ENCODE data around the gene ALG14. TPM values are rescaled to one million over a fixed set of nuclear protein-coding genes. Genes with fewer than 3 reads are reported as not detected.

ALG14 gene
- total RNA-seq, 1 donor from 2014 or later = 0.49 TPM

- no peak overlapping the region for H3K27ac Mint-ChIP-seq
- no peak overlapping the region for H3K4me2 ChIP-seq
- TF ChIP-seq, protein P1, sequence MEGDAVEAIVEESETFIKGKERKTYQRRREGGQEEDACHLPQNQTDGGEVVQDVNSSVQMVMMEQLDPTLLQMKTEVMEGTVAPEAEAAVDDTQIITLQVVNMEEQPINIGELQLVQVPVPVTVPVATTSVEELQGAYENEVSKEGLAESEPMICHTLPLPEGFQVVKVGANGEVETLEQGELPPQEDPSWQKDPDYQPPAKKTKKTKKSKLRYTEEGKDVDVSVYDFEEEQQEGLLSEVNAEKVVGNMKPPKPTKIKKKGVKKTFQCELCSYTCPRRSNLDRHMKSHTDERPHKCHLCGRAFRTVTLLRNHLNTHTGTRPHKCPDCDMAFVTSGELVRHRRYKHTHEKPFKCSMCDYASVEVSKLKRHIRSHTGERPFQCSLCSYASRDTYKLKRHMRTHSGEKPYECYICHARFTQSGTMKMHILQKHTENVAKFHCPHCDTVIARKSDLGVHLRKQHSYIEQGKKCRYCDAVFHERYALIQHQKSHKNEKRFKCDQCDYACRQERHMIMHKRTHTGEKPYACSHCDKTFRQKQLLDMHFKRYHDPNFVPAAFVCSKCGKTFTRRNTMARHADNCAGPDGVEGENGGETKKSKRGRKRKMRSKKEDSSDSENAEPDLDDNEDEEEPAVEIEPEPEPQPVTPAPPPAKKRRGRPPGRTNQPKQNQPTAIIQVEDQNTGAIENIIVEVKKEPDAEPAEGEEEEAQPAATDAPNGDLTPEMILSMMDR (IDR thresholded peaks at IDR 0.05) = no peak
- TF ChIP-seq EZH2phosphoT487 (IDR thresholded peaks at IDR 0.05) (no peak), EZH2 (IDR thresholded peaks at IDR 0.05) (no peak)
Measured at GRCh38 chr1:94936861-94937620, 135.7 kb downstream of the ALG14 start.

GRCh38 chr1:94935476-94935875, 137.3 kb downstream of the ALG14 start:
- Histone ChIP-seq H3K9ac (no peak overlapping the region), H3K4me3 (no peak overlapping the region), H2AFZ (replicated peaks) (no peak overlapping the region), H4K20me1 (ENCODE audit: low read depth) (no peaks in the 10 kb centered on the region), H3K36me3 (no peaks in the 10 kb centered on the region), H3K27ac (peak overlapping the region; percentile 35), H3F3A (ENCODE audit: low read depth) (peaks cover 9% of the 10 kb centered on the region), H3K9me3 (ENCODE audit: low read depth) (no peaks in the 10 kb centered on the region), H3K4me2 (no peak overlapping the region), H3K4me1 (peaks cover 12% of the 10 kb centered on the region), H3K79me2 (ENCODE audit: low read depth) (peaks cover 7% of the 10 kb centered on the region), H3K27me3 (no peaks in the 10 kb centered on the region)
- peaks cover 28% of the 10 kb centered on the region for H3K4me1 Mint-ChIP-seq
- no peak overlapping the region for H3K4me3 Mint-ChIP-seq
- DNase-seq (ENCODE audit: low spot score) = no peak
- TF ChIP-seq EZH2 (IDR thresholded peaks at IDR 0.05) = no peak
- TF ChIP-seq, protein P1 (IDR thresholded peaks at IDR 0.05) = no peak
- no peak for TF ChIP-seq EZH2phosphoT487 (IDR thresholded peaks at IDR 0.05)
- H3K36me3 Mint-ChIP-seq = peaks cover 15% of the 10 kb centered on the region
- no peaks in the 10 kb centered on the region for H3K9me3 Mint-ChIP-seq
- no peaks in the 10 kb centered on the region for H3K27me3 Mint-ChIP-seq (ENCODE audit: insufficient read depth, low read depth)
- no peak overlapping the region for H3K27ac Mint-ChIP-seq

More at GRCh38 chr1:94936861-94937620, 135.7 kb downstream of the ALG14 start:
- no peaks in the 10 kb centered on the region for H3K9me3 ChIP-seq (ENCODE audit: low read depth)
- no peak overlapping the region for H3K27ac ChIP-seq
- H3K36me3 ChIP-seq = no peaks in the 10 kb centered on the region
- DNase-seq (ENCODE audit: low spot score) = no peak
- no peaks in the 10 kb centered on the region for H3K27me3 Mint-ChIP-seq (ENCODE audit: insufficient read depth, low read depth)
- H4K20me1 ChIP-seq (ENCODE audit: low read depth) = no peaks in the 10 kb centered on the region
- no peak overlapping the region for H3K4me3 ChIP-seq
- peaks cover 26% of the 10 kb centered on the region for H3K4me1 Mint-ChIP-seq
- no peaks in the 10 kb centered on the region for H3K9me3 Mint-ChIP-seq
- H3K9ac ChIP-seq = no peak overlapping the region
- no peaks in the 10 kb centered on the region for H3K27me3 ChIP-seq
- H3K36me3 Mint-ChIP-seq = peaks cover 14% of the 10 kb centered on the region
- H2AFZ ChIP-seq (replicated peaks) = no peak overlapping the region
- no peak overlapping the region for H3K4me3 Mint-ChIP-seq
- no peaks in the 10 kb centered on the region for H3K79me2 ChIP-seq (ENCODE audit: low read depth)
- peaks cover 9% of the 10 kb centered on the region for H3F3A ChIP-seq (ENCODE audit: low read depth)
- H3K4me1 ChIP-seq = peaks cover 12% of the 10 kb centered on the region

DNA sequence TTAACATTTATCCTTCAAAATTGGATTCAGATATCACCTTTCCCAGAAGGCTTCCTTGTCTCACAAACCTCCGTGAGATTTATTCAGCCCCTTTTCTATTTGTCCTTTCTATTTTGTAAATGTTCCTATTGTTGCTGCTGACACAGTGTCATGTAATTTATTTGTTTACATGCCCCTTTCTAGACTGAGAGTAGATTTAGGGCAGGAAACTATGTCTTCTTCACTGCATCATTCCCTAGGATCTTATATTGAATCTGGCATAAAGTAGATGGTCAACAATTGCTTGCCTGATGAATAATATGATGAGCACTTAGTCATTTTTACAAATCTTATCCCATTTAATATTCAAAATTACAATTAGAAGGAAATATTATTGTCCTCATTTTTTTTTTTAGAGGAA, 137.7 kb downstream of the ALG14 start:
- no peaks in the 10 kb centered on the region for H4K20me1 ChIP-seq (ENCODE audit: low read depth)
- H3K9me3 ChIP-seq (ENCODE audit: low read depth) = no peaks in the 10 kb centered on the region
- Mint-ChIP-seq H3K36me3 (peaks cover 18% of the 10 kb centered on the region), H3K4me3 (no peak overlapping the region), H3K27ac (no peak overlapping the region), H3K4me1 (peaks cover 32% of the 10 kb centered on the region), H3K9me3 (no peaks in the 10 kb centered on the region), H3K27me3 (ENCODE audit: insufficient read depth, low read depth) (no peaks in the 10 kb centered on the region)
- H3F3A ChIP-seq (ENCODE audit: low read depth) = peaks cover 9% of the 10 kb centered on the region
- no peak overlapping the region for H3K4me2 ChIP-seq
- no peaks in the 10 kb centered on the region for H3K36me3 ChIP-seq
- no peak for DNase-seq (ENCODE audit: low spot score)
- H3K27me3 ChIP-seq = no peaks in the 10 kb centered on the region
- H2AFZ ChIP-seq (replicated peaks) = no peak overlapping the region
- TF ChIP-seq EZH2 (IDR thresholded peaks at IDR 0.05) (no peak), EZH2phosphoT487 (IDR thresholded peaks at IDR 0.05) (no peak)
- TF ChIP-seq, protein P1 (IDR thresholded peaks at IDR 0.05) = no peak
- H3K4me3 ChIP-seq = no peak overlapping the region
- H3K4me1 ChIP-seq = peaks cover 14% of the 10 kb centered on the region
- H3K79me2 ChIP-seq (ENCODE audit: low read depth) = peaks cover 12% of the 10 kb centered on the region
- no peak overlapping the region for H3K27ac ChIP-seq
- H3K9ac ChIP-seq = no peak overlapping the region

Data from neural progenitor cell (in vitro differentiated cells).